ENCODE measurements around the gene ZSWIM6.

- TF ChIP-seq POLR2A (IDR thresholded peaks at IDR 0.05; ENCODE audit: low read length) = no peak
- TF ChIP-seq, protein P1, sequence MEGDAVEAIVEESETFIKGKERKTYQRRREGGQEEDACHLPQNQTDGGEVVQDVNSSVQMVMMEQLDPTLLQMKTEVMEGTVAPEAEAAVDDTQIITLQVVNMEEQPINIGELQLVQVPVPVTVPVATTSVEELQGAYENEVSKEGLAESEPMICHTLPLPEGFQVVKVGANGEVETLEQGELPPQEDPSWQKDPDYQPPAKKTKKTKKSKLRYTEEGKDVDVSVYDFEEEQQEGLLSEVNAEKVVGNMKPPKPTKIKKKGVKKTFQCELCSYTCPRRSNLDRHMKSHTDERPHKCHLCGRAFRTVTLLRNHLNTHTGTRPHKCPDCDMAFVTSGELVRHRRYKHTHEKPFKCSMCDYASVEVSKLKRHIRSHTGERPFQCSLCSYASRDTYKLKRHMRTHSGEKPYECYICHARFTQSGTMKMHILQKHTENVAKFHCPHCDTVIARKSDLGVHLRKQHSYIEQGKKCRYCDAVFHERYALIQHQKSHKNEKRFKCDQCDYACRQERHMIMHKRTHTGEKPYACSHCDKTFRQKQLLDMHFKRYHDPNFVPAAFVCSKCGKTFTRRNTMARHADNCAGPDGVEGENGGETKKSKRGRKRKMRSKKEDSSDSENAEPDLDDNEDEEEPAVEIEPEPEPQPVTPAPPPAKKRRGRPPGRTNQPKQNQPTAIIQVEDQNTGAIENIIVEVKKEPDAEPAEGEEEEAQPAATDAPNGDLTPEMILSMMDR (IDR thresholded peaks at IDR 0.05) = no peak
- TF ChIP-seq, protein P2, sequence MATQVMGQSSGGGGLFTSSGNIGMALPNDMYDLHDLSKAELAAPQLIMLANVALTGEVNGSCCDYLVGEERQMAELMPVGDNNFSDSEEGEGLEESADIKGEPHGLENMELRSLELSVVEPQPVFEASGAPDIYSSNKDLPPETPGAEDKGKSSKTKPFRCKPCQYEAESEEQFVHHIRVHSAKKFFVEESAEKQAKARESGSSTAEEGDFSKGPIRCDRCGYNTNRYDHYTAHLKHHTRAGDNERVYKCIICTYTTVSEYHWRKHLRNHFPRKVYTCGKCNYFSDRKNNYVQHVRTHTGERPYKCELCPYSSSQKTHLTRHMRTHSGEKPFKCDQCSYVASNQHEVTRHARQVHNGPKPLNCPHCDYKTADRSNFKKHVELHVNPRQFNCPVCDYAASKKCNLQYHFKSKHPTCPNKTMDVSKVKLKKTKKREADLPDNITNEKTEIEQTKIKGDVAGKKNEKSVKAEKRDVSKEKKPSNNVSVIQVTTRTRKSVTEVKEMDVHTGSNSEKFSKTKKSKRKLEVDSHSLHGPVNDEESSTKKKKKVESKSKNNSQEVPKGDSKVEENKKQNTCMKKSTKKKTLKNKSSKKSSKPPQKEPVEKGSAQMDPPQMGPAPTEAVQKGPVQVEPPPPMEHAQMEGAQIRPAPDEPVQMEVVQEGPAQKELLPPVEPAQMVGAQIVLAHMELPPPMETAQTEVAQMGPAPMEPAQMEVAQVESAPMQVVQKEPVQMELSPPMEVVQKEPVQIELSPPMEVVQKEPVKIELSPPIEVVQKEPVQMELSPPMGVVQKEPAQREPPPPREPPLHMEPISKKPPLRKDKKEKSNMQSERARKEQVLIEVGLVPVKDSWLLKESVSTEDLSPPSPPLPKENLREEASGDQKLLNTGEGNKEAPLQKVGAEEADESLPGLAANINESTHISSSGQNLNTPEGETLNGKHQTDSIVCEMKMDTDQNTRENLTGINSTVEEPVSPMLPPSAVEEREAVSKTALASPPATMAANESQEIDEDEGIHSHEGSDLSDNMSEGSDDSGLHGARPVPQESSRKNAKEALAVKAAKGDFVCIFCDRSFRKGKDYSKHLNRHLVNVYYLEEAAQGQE (IDR thresholded peaks at IDR 0.05) = no peak
Observed at GRCh38 chr5:61576556-61576955, 244.5 kb downstream of the ZSWIM6 start.
